Tibial nerve (tissue), 4 donors: Measurements from ENCODE around the gene ACAT2. TPM values are rescaled to one million over a fixed set of nuclear protein-coding genes. Genes with fewer than 3 reads are reported as not detected.
"Not testable (repeated sequence)": the region's sequence is repeated elsewhere in the genome, so short reads cannot be mapped to it uniquely, and the experiment has no call there.

Experiments
- DNase-seq, 2 donors: peaks; one replicate each; pipeline ENCODE4 v3.0.0-alpha.2; 2019; ENCODE audit warnings: low spot score in 2 of 2
- H3K27ac ChIP-seq, 4 donors: fragments of 200-600 bp; sonication (generic) in 3 of 4; one replicate each; pipeline ENCODE4 v1.5.1; 2017 to 2019; ENCODE audit warnings: mild to moderate bottlenecking in 1 of 4
- H3K27me3 ChIP-seq, 2 donors: fragments of 200-600 bp; sonication (generic) in 1 of 2; one replicate each; pipeline versions ENCODE4 v1.5.1 to v1.6.0; 2017 to 2019
- H3K36me3 ChIP-seq, 3 donors: fragments of 200-600 bp; sonication (generic); one replicate each; pipeline ENCODE4 v1.5.1; 2018 to 2019
- H3K4me1 ChIP-seq, 4 donors: fragments of 200-600 bp; sonication (generic) in 3 of 4; one replicate each; pipeline ENCODE4 v1.5.1; 2017 to 2019
- H3K4me3 ChIP-seq, 4 donors: fragments of 200-600 bp; sonication (generic) in 3 of 4; one replicate each; pipeline ENCODE4 v1.5.1; 2017 to 2019; ENCODE audit warnings: mild to moderate bottlenecking in 1 of 4, moderate library complexity in 1 of 4
- H3K9me3 ChIP-seq, 4 donors: fragments of 200-600 bp; sonication (generic) in 3 of 4; one replicate each; pipeline ENCODE4 v1.5.1; 2017 to 2019
- EP300 ChIP-seq, 2 donors: sonication (generic); formaldehyde crosslinking; IDR thresholded peaks; one replicate each; pipeline ENCODE4 v1.6.1; 2017; ENCODE audit warnings: antibody characterized with exemption in 2 of 2, mild to moderate bottlenecking in 1 of 2
- POLR2A ChIP-seq, 2 donors: fragments of 450-650 bp; IDR thresholded peaks; one replicate each; pipeline ENCODE4 v1.6.1; 2017; ENCODE audit warnings: antibody characterized with exemption in 2 of 2, mild to moderate bottlenecking in 2 of 2, moderate library complexity in 2 of 2
- WGBS, 2 donors: methylation state at CpG; one replicate each; pipeline ENCODE4 v1.1.5; 2018; 5-methylcytosine and 5-hydroxymethylcytosine counted together
- total RNA-seq, 4 donors: library from RNA; depleted of rRNA; stranded (reverse); fragments of >200 nt; gene quantifications; one replicate each; pipeline ENCODE4 v1.1.0, GENCODE V29; 2016
- TF ChIP-seq, protein P1 (sequence below), 5 experiments: fragments of 200-600 bp in 3 of 5; fragments of 450-650 bp in 2 of 5; sonication (generic) in 3 of 5; IDR thresholded peaks; one replicate each; pipeline ENCODE4 v1.5.1; 2016 to 2019; ENCODE audit warnings: antibody characterized with exemption in 5 of 5, mild to moderate bottlenecking in 3 of 5, moderate library complexity in 2 of 5

The ACAT2 gene
- total RNA-seq, 4 donors from 2014 or later = 8.1 to 20.6 (median 17.1) TPM

- Histone ChIP-seq H3K36me3 (peaks cover 0 to 55% (median 0%) of the 10 kb centered on the region in 3 donors), H3K4me1 (peaks cover 3 to 68% (median 45%) of the 10 kb centered on the region in 4 donors)
- DNase-seq = peak; percentile 99
Measured at GRCh38 chr6:159789377-159790148, 27.7 kb downstream of the ACAT2 start, which contains the start of gene TCP1. Gene TCP1 (minus strand): TSS chr6:159789602. CDS start chr6:159789468, 134 bp downstream.

GRCh38 chr6:159790149-159790955, 28.5 kb downstream of the ACAT2 start, which contains the start of gene MRPL18:
Gene MRPL18 (plus strand): TSS chr6:159790467. CDS start chr6:159790588, 121 bp downstream.
- TF ChIP-seq POLR2A (IDR thresholded peaks at IDR 0.05) (peak; percentile 60 to 62), EP300 (IDR thresholded peaks at IDR 0.05) (peak in 1 of 2 donors; percentile 91)
- TF ChIP-seq, protein P1, sequence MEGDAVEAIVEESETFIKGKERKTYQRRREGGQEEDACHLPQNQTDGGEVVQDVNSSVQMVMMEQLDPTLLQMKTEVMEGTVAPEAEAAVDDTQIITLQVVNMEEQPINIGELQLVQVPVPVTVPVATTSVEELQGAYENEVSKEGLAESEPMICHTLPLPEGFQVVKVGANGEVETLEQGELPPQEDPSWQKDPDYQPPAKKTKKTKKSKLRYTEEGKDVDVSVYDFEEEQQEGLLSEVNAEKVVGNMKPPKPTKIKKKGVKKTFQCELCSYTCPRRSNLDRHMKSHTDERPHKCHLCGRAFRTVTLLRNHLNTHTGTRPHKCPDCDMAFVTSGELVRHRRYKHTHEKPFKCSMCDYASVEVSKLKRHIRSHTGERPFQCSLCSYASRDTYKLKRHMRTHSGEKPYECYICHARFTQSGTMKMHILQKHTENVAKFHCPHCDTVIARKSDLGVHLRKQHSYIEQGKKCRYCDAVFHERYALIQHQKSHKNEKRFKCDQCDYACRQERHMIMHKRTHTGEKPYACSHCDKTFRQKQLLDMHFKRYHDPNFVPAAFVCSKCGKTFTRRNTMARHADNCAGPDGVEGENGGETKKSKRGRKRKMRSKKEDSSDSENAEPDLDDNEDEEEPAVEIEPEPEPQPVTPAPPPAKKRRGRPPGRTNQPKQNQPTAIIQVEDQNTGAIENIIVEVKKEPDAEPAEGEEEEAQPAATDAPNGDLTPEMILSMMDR (IDR thresholded peaks at IDR 0.05) = peak in 2 of 5 experiments; percentile 7 to 19
- no peaks in the 10 kb centered on the region for H3K9me3 ChIP-seq
- H3K27me3 ChIP-seq = no peaks in the 10 kb centered on the region
- H3K36me3 ChIP-seq = peaks cover 0 to 47% (median 0%) of the 10 kb centered on the region in 3 donors
- peaks cover 3 to 62% (median 45%) of the 10 kb centered on the region in 4 donors for H3K4me1 ChIP-seq
- DNase-seq = peak; percentile 84 to 86
- H3K27ac ChIP-seq = peak within 1 kb of the TSS; percentile 95 to 100 (median 98)
- WGBS, 2 donors = 0% methylated on average over 37 to 56 of the region's 56 CpGs
- peak within 1 kb of the TSS; percentile 86 to 98 (median 92) for H3K4me3 ChIP-seq

More at GRCh38 chr6:159789377-159790148, 27.7 kb downstream of the ACAT2 start, which contains the start of gene TCP1:
- H3K4me3 ChIP-seq = peak within 1 kb of the TSS; percentile 86 to 98 (median 92)
- peak within 1 kb of the TSS; percentile 95 to 100 (median 98) for H3K27ac ChIP-seq
- peak; percentile 99 for TF ChIP-seq POLR2A (IDR thresholded peaks at IDR 0.05)
- peak; percentile 98 to 99 for TF ChIP-seq EP300 (IDR thresholded peaks at IDR 0.05)
- TF ChIP-seq, protein P1 (IDR thresholded peaks at IDR 0.05) = no peak
- H3K9me3 ChIP-seq = no peaks in the 10 kb centered on the region
- H3K27me3 ChIP-seq = no peaks in the 10 kb centered on the region
- 0 to 1% methylated on average over 44 to 64 of the region's 64 CpGs for WGBS, 2 donors

DNA sequence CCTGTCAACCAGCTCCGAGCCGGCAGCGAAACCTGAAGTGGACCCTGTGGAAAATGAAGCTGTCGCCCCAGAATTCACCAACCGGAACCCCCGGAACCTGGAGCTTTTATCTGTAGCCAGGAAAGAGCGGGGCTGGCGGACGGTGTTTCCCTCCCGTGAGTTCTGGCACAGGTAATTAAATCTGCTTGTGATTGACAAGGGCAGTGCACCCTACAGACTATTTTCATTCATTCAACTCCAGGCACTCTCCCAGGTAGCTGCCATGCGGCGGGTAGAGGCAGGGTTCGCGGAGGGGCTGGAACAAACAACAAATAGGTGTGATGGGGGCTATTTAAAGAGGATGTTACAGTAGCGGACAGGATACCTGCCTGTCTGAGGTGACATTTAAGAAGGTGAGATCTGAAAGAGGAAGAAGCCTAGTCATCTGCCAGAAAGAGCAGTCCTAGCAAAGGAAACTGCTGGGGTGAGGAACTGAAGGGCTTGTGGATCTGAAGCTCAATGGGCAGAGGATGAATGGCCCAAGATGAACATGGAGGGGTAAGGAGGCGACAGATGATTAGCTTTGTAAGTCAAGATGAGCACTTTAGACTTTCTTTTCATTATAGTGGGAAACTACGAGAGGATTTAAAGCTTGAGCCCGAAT, 29.2 kb downstream of the ACAT2 start:
- WGBS, 2 donors = 21 to 23% methylated on average over 15 to 18 of the region's 18 CpGs
- H3K27me3 ChIP-seq = no peaks in the 10 kb centered on the region
- H3K27ac ChIP-seq = peak overlapping the region; percentile 95 to 100 (median 98)
- H3K4me3 ChIP-seq = peak overlapping the region; percentile 74 to 95 (median 88)
- TF ChIP-seq EP300 (IDR thresholded peaks at IDR 0.05) = no peak
- TF ChIP-seq POLR2A (IDR thresholded peaks at IDR 0.05) = no peak
- TF ChIP-seq, protein P1 (IDR thresholded peaks at IDR 0.05) = no peak
- peaks cover 0 to 46% (median 0%) of the 10 kb centered on the region in 3 donors for H3K36me3 ChIP-seq
- DNase-seq = no peak
- H3K4me1 ChIP-seq = peaks cover 3 to 55% (median 43%) of the 10 kb centered on the region in 4 donors
- H3K9me3 ChIP-seq = no peaks in the 10 kb centered on the region

DNA sequence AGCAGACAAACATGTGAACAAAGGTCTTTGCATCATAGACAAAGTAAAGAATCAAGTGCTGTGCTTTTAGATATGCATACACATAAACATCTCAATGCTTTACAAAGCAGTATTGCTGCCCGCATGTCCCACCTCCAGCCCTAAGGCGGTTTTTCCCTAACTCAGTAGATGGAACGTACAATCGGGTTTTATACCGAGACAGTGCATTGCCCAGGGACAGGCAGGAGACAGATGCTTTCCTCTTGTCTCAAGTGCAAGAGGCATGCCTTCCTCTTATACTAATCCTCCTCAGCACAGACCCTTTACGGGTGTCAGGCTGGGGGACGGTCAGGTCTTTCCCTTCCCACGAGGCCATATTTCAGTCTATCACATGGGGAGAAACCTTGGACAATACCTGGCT, 33.1 kb downstream of the ACAT2 start:
- not testable (repeated sequence) for DNase-seq, H3K27me3 ChIP-seq, H3K9me3 ChIP-seq, H3K4me3 ChIP-seq, H3K27ac ChIP-seq
- 75 to 78% methylated on average over 8 of the region's 8 CpGs for WGBS, 2 donors
- Histone ChIP-seq H3K36me3 (peaks cover 0 to 71% (median 20%) of the 10 kb centered on the region in 3 donors), H3K4me1 (peaks cover 3 to 29% (median 19%) of the 10 kb centered on the region in 4 donors)

DNA sequence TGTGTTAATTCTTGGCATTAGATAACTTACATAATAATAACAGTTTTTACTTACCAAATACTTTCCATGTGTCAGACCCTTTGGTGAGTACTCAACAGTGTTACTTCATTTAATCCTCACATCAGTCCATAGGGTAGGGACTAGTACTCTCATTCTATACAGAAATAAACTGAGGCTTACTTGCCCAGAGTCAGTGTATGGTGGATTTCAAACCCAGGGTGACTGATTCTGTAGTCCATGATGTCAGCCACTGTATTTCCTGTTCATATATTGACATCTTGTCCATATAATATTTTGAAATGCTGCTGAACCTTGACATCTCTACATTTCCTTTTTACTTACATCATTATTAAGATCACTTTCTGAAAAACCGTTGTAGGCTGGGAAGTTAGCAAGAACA, 35.7 kb downstream of the ACAT2 start:
- Histone ChIP-seq H3K4me3 (no peak overlapping the region), H3K27me3 (no peaks in the 10 kb centered on the region), H3K36me3 (peaks cover 0 to 71% (median 20%) of the 10 kb centered on the region in 3 donors), H3K9me3 (no peaks in the 10 kb centered on the region), H3K4me1 (peaks cover 0 to 10% (median 1%) of the 10 kb centered on the region in 4 donors), H3K27ac (no peak overlapping the region)
- no peak for DNase-seq
- TF ChIP-seq POLR2A (IDR thresholded peaks at IDR 0.05) (no peak), EP300 (IDR thresholded peaks at IDR 0.05) (no peak)
- TF ChIP-seq, protein P1 (IDR thresholded peaks at IDR 0.05) = no peak
- WGBS, 2 donors = 40 to 42% methylated on average over 1 of the region's 1 CpG
